Eye (tissue), 1 donor: ENCODE measurements around the gene CPNE5.
"Not testable (repeated sequence)": the region's sequence is repeated elsewhere in the genome, so short reads cannot be mapped to it uniquely, and the experiment has no call there.

Source experiments
- DNase-seq: peaks from one replicate; pipeline ENCODE4 v3.0.0-alpha.2; 2015

The CPNE5 gene

GRCh38 chr6:36813047-36813446 lies 26.2 kb downstream of the CPNE5 start:
- DNase-seq, result not testable (repeated sequence)

- DNase-seq, result no peak
These were observed 29.1 kb downstream of the CPNE5 start for GRCh38 chr6:36809941-36810803.

- DNase-seq, result no peak
These were observed 30.1 kb downstream of the CPNE5 start for GRCh38 chr6:36809156-36809555.

GRCh38 chr6:36808634-36809033 lies 30.6 kb downstream of the CPNE5 start:
- DNase-seq, result no peak

- DNase-seq, result no peak
These were observed 31.5 kb downstream of the CPNE5 start for GRCh38 chr6:36807750-36808149.

GRCh38 chr6:36807143-36807542 lies 32.1 kb downstream of the CPNE5 start:
- no peak for DNase-seq

GRCh38 chr6:36805917-36806316 lies 33.3 kb downstream of the CPNE5 start:
- DNase-seq, result no peak

GRCh38 chr6:36805096-36805797 lies 34.0 kb downstream of the CPNE5 start:
- peak; percentile 61 for DNase-seq

GRCh38 chr6:36804563-36804962 lies 34.7 kb downstream of the CPNE5 start:
- DNase-seq, result no peak

GRCh38 chr6:36803908-36804307 lies 35.3 kb downstream of the CPNE5 start:
- DNase-seq, result no peak

- DNase-seq, result no peak
These were observed 35.8 kb downstream of the CPNE5 start for GRCh38 chr6:36803482-36803881.

GRCh38 chr6:36800223-36801076 lies 38.8 kb downstream of the CPNE5 start:
- no peak for DNase-seq

GRCh38 chr6:36798852-36799251 lies 40.4 kb downstream of the CPNE5 start:
- DNase-seq, result no peak

GRCh38 chr6:36797653-36798052 lies 41.6 kb downstream of the CPNE5 start:
- DNase-seq, result no peak

- DNase-seq, result no peak
These were observed 42.2 kb downstream of the CPNE5 start for GRCh38 chr6:36797055-36797454.

- DNase-seq, result no peak
These were observed 44.6 kb downstream of the CPNE5 start for GRCh38 chr6:36794713-36795065.

- peak; percentile 78 for DNase-seq
These were observed 45.1 kb downstream of the CPNE5 start for GRCh38 chr6:36793913-36794712.

GRCh38 chr6:36793296-36793912 lies 45.8 kb downstream of the CPNE5 start:
- no peak for DNase-seq

- no peak for DNase-seq
These were observed 47.6 kb downstream of the CPNE5 start for GRCh38 chr6:36791521-36792135.

- no peak for DNase-seq
These were observed 48.2 kb downstream of the CPNE5 start for GRCh38 chr6:36791085-36791484.

- no peak for DNase-seq
These were observed 50.5 kb downstream of the CPNE5 start for GRCh38 chr6:36788768-36789167.

- DNase-seq, result no peak
These were observed 51.1 kb downstream of the CPNE5 start for GRCh38 chr6:36788186-36788585.
